Hepatocyte (in vitro differentiated cells): ENCODE measurements around the gene DDC.

Experiments used
- CTCF ChIP-seq: fragments of 200-600 bp; sonication (generic); IDR thresholded peaks from 2 replicates; pipeline ENCODE4 v1.5.1; 2016; ENCODE audit warnings: antibody characterized with exemption, mild to moderate bottlenecking; ENCODE audit not compliant: poor library complexity
- EZH2 ChIP-seq: fragments of 200-600 bp; sonication (generic); IDR thresholded peaks from 2 replicates; pipeline ENCODE4 v1.6.1; 2016; ENCODE audit warnings: antibody characterized with exemption, mild to moderate bottlenecking, borderline replicate concordance
- EZH2phosphoT487 ChIP-seq: fragments of 200-600 bp; sonication (generic); IDR thresholded peaks from one replicate; pipeline ENCODE4 v1.6.1; 2018; ENCODE audit warnings: antibody characterized with exemption, mild to moderate bottlenecking, low read depth, moderate library complexity; ENCODE audit not compliant: unreplicated experiment, severe bottlenecking

GRCh38 chr7:50418086-50418515 is 147.1 kb downstream of the DDC start:
- TF ChIP-seq EZH2, result no peak
- TF ChIP-seq CTCF, result peak; percentile 89
- TF ChIP-seq EZH2phosphoT487, result no peak
